Lower leg skin (tissue), 3 donors: ENCODE data around the gene WWTR1.

ENCODE experiments used
- CTCF ChIP-seq, 3 donors: fragments of 450-650 bp; IDR thresholded peaks; one replicate each; pipeline ENCODE4 v1.5.1; 2016; ENCODE audit warnings: antibody characterized with exemption in 3 of 3, mild to moderate bottlenecking in 3 of 3, moderate library complexity in 2 of 3
- POLR2A ChIP-seq, 2 donors: fragments of 450-650 bp; IDR thresholded peaks; one replicate each; pipeline ENCODE4 v1.6.1; 2016 to 2017; ENCODE audit warnings: antibody characterized with exemption in 2 of 2, mild to moderate bottlenecking in 1 of 2, moderate library complexity in 1 of 2

GRCh38 chr3:149495581-149496125 is 162.2 kb downstream of the WWTR1 start:
- TF ChIP-seq POLR2A (IDR thresholded peaks at IDR 0.05) (no peak), CTCF (IDR thresholded peaks at IDR 0.05) (no peak)
